Upper lobe of right lung (tissue), 1 donor: ENCODE results near the gene MRPS23. TPM values are rescaled to one million over a fixed set of nuclear protein-coding genes. Genes with fewer than 3 reads are reported as not detected.
A peak's percentile ranks its signal among the peaks of the same experiment; 100 is the strongest.

Experiments
- ATAC-seq: fragments of 200-7000 bp; cut with Tn5 transposase; one replicate; pipeline ENCODE4 v1.9.1; 2020; ENCODE audit warnings: mild to moderate bottlenecking, moderate library complexity
- DNase-seq: peaks from one replicate; pipeline ENCODE4 v3.0.0-alpha.2; 2020
- H3K27ac ChIP-seq: fragments of 200-600 bp; one replicate; pipeline ENCODE4 v1.8.0; 2022
- H3K27me3 ChIP-seq: fragments of 200-600 bp; one replicate; pipeline ENCODE4 v1.8.0; 2022; ENCODE audit warnings: mild to moderate bottlenecking
- H3K36me3 ChIP-seq: fragments of 200-600 bp; one replicate; pipeline ENCODE4 v1.8.0; 2022
- H3K4me1 ChIP-seq: fragments of 200-600 bp; one replicate; pipeline ENCODE4 v1.8.0; 2022
- H3K4me3 ChIP-seq: fragments of 200-600 bp; one replicate; pipeline ENCODE4 v1.8.0; 2022; ENCODE audit warnings: mild to moderate bottlenecking
- H3K9me3 ChIP-seq: fragments of 200-600 bp; one replicate; pipeline ENCODE4 v1.8.0; 2022
- CTCF ChIP-seq: fragments of 200-600 bp; IDR thresholded peaks from one replicate; pipeline ENCODE4 v1.8.0; 2022; ENCODE audit warnings: antibody characterized with exemption
- intact Hi-C: fragments of 100-400 bp; cut with DNase I; formaldehyde crosslinking; loops from one replicate; pipeline ENCODE4 v1.11.0; 2022
- total RNA-seq: library from RNA; stranded (reverse); fragmentation: NEBNext Ultra II Directional; extraction: Animal tissue kit (Norgen Biotek cat#: 25700); gene quantifications from one replicate; pipeline ENCODE4 v1.2.1, GENCODE V29; 2021
- donor health status: DM: no; HTN: yes; CAD: no; lungs with severe emphysema.

The MRPS23 gene
- total RNA-seq, 1 donor from 2014 or later = 36.0 TPM

- peak; percentile 55 for ATAC-seq
- TF ChIP-seq CTCF = no peak
- no peaks in the 10 kb centered on the region for H3K9me3 ChIP-seq
These were observed 26.1 kb downstream of the MRPS23 start for GRCh38 chr17:57823469-57824401.

GRCh38 chr17:57819867-57820266 lies 30.0 kb downstream of the MRPS23 start:
- ATAC-seq (no peak), DNase-seq (no peak)
- Histone ChIP-seq H3K27me3 (no peaks in the 10 kb centered on the region), H3K27ac (no peak overlapping the region), H3K9me3 (no peaks in the 10 kb centered on the region), H3K4me1 (no peaks in the 10 kb centered on the region), H3K4me3 (no peak overlapping the region), H3K36me3 (no peaks in the 10 kb centered on the region)
- intact Hi-C loops = no loop called here
- no peak for TF ChIP-seq CTCF

More at GRCh38 chr17:57823469-57824401, 26.1 kb downstream of the MRPS23 start:
- H3K36me3 ChIP-seq = no peaks in the 10 kb centered on the region
- intact Hi-C loops = no loop called here
- H3K4me3 ChIP-seq = no peak overlapping the region
- H3K27ac ChIP-seq = no peak overlapping the region
- no peak for DNase-seq
- H3K27me3 ChIP-seq = no peaks in the 10 kb centered on the region
- no peaks in the 10 kb centered on the region for H3K4me1 ChIP-seq

- H3K4me3 ChIP-seq = no peak overlapping the region
- no peak overlapping the region for H3K27ac ChIP-seq
- H3K9me3 ChIP-seq = no peaks in the 10 kb centered on the region
- intact Hi-C loops = no loop called here
- H3K27me3 ChIP-seq = no peaks in the 10 kb centered on the region
- no peak for DNase-seq
- ATAC-seq = no peak
- no peak for TF ChIP-seq CTCF
- H3K36me3 ChIP-seq = no peaks in the 10 kb centered on the region
- H3K4me1 ChIP-seq = no peaks in the 10 kb centered on the region
These were observed 30.6 kb downstream of the MRPS23 start for GRCh38 chr17:57819285-57819684.

- no peak for TF ChIP-seq CTCF
- H3K9me3 ChIP-seq = no peaks in the 10 kb centered on the region
- intact Hi-C loops = no loop called here
- ATAC-seq (no peak), DNase-seq (no peak)
- H3K4me1 ChIP-seq = no peaks in the 10 kb centered on the region
- no peaks in the 10 kb centered on the region for H3K27me3 ChIP-seq
- no peaks in the 10 kb centered on the region for H3K36me3 ChIP-seq
- H3K27ac ChIP-seq = no peak overlapping the region
- no peak overlapping the region for H3K4me3 ChIP-seq
These were observed 31.8 kb downstream of the MRPS23 start for GRCh38 chr17:57818066-57818465.

- Histone ChIP-seq H3K27me3 (no peaks in the 10 kb centered on the region), H3K4me1 (no peaks in the 10 kb centered on the region), H3K9me3 (no peaks in the 10 kb centered on the region), H3K4me3 (no peak overlapping the region), H3K27ac (no peak overlapping the region), H3K36me3 (no peaks in the 10 kb centered on the region)
- ATAC-seq = no peak
- DNase-seq = no peak
- intact Hi-C loops = no loop called here
- TF ChIP-seq CTCF = no peak
These were observed 32.5 kb downstream of the MRPS23 start for GRCh38 chr17:57817299-57817698.
